NOMO-1 treated with DMSO at 0.1 percent for 48 hours (cell line): ENCODE measurements around the gene SLC4A2.
A peak's percentile ranks its signal among the peaks of the same experiment; 100 is the strongest.
"Not testable (repeated sequence)": the region's sequence is repeated elsewhere in the genome, so short reads cannot be mapped to it uniquely, and the experiment has no call there.

Experiments
- DNase-seq: peaks from one replicate; lab custom pipeline; 2025; ENCODE audit not compliant: unreplicated experiment; lab: John Stamatoyannopoulos, UW

The SLC4A2 gene

GRCh38 chr7:151059367-151060112 is at the start of gene SLC4A2:
TSS of gene SLC4A2 (plus strand) at chr7:151059589. CDS start at chr7:151061988, 2,399 bp downstream.
- DNase-seq: peak; percentile 19

GRCh38 chr7:151010037-151010306 is 49.4 kb upstream of the SLC4A2 start:
- no peak for DNase-seq

- no peak for DNase-seq
Observed at GRCh38 chr7:151010307-151011096, 48.9 kb upstream of the SLC4A2 start.

- no peak for DNase-seq
Observed at GRCh38 chr7:151011097-151011409, 48.3 kb upstream of the SLC4A2 start.

GRCh38 chr7:151011616-151012015 is 47.8 kb upstream of the SLC4A2 start:
- not testable (repeated sequence) for DNase-seq

GRCh38 chr7:151012031-151012692 is 47.2 kb upstream of the SLC4A2 start:
- no peak for DNase-seq

GRCh38 chr7:151012911-151013347 is 46.5 kb upstream of the SLC4A2 start:
- DNase-seq: no peak

GRCh38 chr7:151013356-151013732 is 46.0 kb upstream of the SLC4A2 start:
- DNase-seq: no peak

GRCh38 chr7:151013733-151014497 is 45.5 kb upstream of the SLC4A2 start:
- no peak for DNase-seq

- no peak for DNase-seq
Observed at GRCh38 chr7:151014950-151015349, 44.4 kb upstream of the SLC4A2 start.

- no peak for DNase-seq
Observed at GRCh38 chr7:151015967-151016366, 43.4 kb upstream of the SLC4A2 start.

GRCh38 chr7:151016505-151016904 is 42.9 kb upstream of the SLC4A2 start:
- no peak for DNase-seq

GRCh38 chr7:151016942-151017341 is 42.4 kb upstream of the SLC4A2 start:
- DNase-seq: no peak

GRCh38 chr7:151017370-151017952 is 41.9 kb upstream of the SLC4A2 start:
- DNase-seq: no peak

- peak; percentile 15 for DNase-seq
Observed at GRCh38 chr7:151017953-151018420, 41.4 kb upstream of the SLC4A2 start.

GRCh38 chr7:151018421-151019129 is 40.8 kb upstream of the SLC4A2 start:
- DNase-seq: no peak

GRCh38 chr7:151019130-151019447 is 40.3 kb upstream of the SLC4A2 start:
- DNase-seq: no peak

GRCh38 chr7:151020231-151020630 is 39.2 kb upstream of the SLC4A2 start:
- no peak for DNase-seq

- no peak for DNase-seq
Observed at GRCh38 chr7:151023232-151023631, 36.2 kb upstream of the SLC4A2 start.

GRCh38 chr7:151024435-151025056 is 34.8 kb upstream of the SLC4A2 start, which contains the start of gene ATG9B:
TSS of gene ATG9B (minus strand) at chr7:151024494. CDS start at chr7:151024423, 71 bp downstream.
- DNase-seq: no peak
